H1 (cell line): ENCODE data around the gene DPM3. TPM values are rescaled to one million over a fixed set of nuclear protein-coding genes. Genes with fewer than 3 reads are reported as not detected.

Source experiments
- CHD7 ChIP-seq: fragments of 300-600 bp; sonication (generic); IDR thresholded peaks from 2 replicates; pipeline ENCODE4 v1.7.1; 2012; ENCODE audit warnings: low read length, moderate library complexity, mild to moderate bottlenecking, inconsistent platforms; ENCODE audit not compliant: insufficient replicate concordance
- SP4 ChIP-seq: IDR thresholded peaks from 2 replicates; pipeline ENCODE4 v1.6.1; 2012; ENCODE audit warnings: low read length, inconsistent platforms
- polyA plus RNA-seq, 7 experiments: library from polyadenylated mRNA; depleted of rRNA in 3 of 7; stranded (reverse) in 5 of 7; unstranded in 2 of 7; fragments of >200 nt in 5 of 7; fragments of 200-250 nt in 2 of 7; gene quantifications; 1 replicate in 5 of 7; 2 replicates in 1 of 7; 4 replicates in 1 of 7; pipeline versions ENCODE4 v1.2.1 to v1.2.3, GENCODE V29; 2011 to 2013; ENCODE audit warnings: missing spikeins in 2 of 7, mixed read lengths in 2 of 7
- total RNA-seq: library from RNA; stranded (reverse); fragmentation: NEBNext Ultra II Directional; extraction: Animal tissue kit (Norgen Biotek cat#: 25700); gene quantifications from 2 replicates; pipeline ENCODE4 v1.2.1, GENCODE V29; 2021

The DPM3 gene
- total and polyA plus RNA-seq, 2 of the 8 experiments (the other 6 are each of a cell fraction or from before 2014, with no cell fraction given), result 44.8 to 227 TPM

GRCh38 chr1:155137154-155137949 lies 3.0 kb downstream of the DPM3 start (continued):
- TF ChIP-seq CHD7 (no peak), SP4 (no peak)
- TF ChIP-seq, all 59 proteins: peak for 0
